K562 (cell line): ENCODE data around the gene PPP2R1A. TPM values are rescaled to one million over a fixed set of nuclear protein-coding genes. Genes with fewer than 3 reads are reported as not detected.
A peak's percentile ranks its signal among the peaks of the same experiment; 100 is the strongest.

ENCODE experiments used
- ATAC-seq: fragments of 200-7000 bp; cut with Tn5 transposase; 3 replicates; pipeline ENCODE4 v1.9.1; 2020; ENCODE audit warnings: moderate library complexity
- BruUV-seq: library from RNA; stranded (reverse); fragments of 400-500 nt; replicated peaks from 2 replicates; lab custom pipeline; 2021; lab: Mats Ljungman, UMichigan
- CTCF ChIA-PET: fragments of 300-600 bp; formaldehyde crosslinking; extraction: SDS; loops from one replicate; lab custom pipeline; 2021; ENCODE audit warnings: low intra/inter-chr PET ratio; lab: Yijun Ruan, JAX
- POLR2A ChIA-PET: fragments of 300-600, 350-650 bp; sonication (Branson Sonifier 250); formaldehyde crosslinking; extraction: SDS; loops from one replicate; lab custom pipeline; 2021; ENCODE audit warnings: antibody characterized with exemption, inconsistent platforms; lab: Yijun Ruan, JAX
- DNase-seq, 4 experiments: peaks; one replicate each; pipeline versions ENCODE4 v3.0.0 to v3.0.0-alpha.2; 2011 to 2018; ENCODE audit warnings: low spot score in 3 of 4, mixed read lengths in 3 of 4; ENCODE audit errors: extremely low read depth in 1 of 4
- FAIRE-seq: peaks from 2 replicates; lab custom pipeline; 2011; peaks lifted over from hg19 to GRCh38; lab: Jason Lieb, UNC
- H2AFZ ChIP-seq: 2 replicates; pipeline ENCODE4 v1.6.0; 2011; ENCODE audit warnings: low read depth, low read length, control low read depth, inconsistent platforms
- H3K27ac ChIP-seq: fragments of 200-600 bp; 3 replicates; pipeline ENCODE4 v1.8.0; 2011; ENCODE audit warnings: low read depth, mild to moderate bottlenecking, control low read depth, inconsistent platforms, low read length, moderate library complexity, mixed read lengths; ENCODE audit errors: extremely low read depth
- H3K27me3 ChIP-seq, 2 experiments: fragments of 300-600 bp in 1 of 2; 2 replicates in 1 of 2; 3 replicates in 1 of 2; pipeline versions ENCODE4 v1.6.0 to v1.8.0; 2011; ENCODE audit warnings: inconsistent platforms in 2 of 2, low read length in 2 of 2, mild to moderate bottlenecking in 1 of 2, mixed read lengths in 1 of 2, moderate library complexity in 1 of 2; ENCODE audit not compliant: control insufficient read depth in 2 of 2, insufficient read depth in 2 of 2
- H3K36me3 ChIP-seq: fragments of 300-600 bp; 3 replicates; pipeline ENCODE4 v1.8.0; 2011; ENCODE audit warnings: mild to moderate bottlenecking, low read length, inconsistent platforms; ENCODE audit not compliant: control insufficient read depth, insufficient read depth
- H3K4me1 ChIP-seq, 2 experiments: fragments of 200-600 bp in 1 of 2; replicated peaks in 1 of 2; 2 replicates in 1 of 2; 3 replicates in 1 of 2; pipeline versions ENCODE4 v1.5.1 to v1.8.0; 2011; ENCODE audit warnings: inconsistent platforms in 2 of 2, low read length in 2 of 2, mild to moderate bottlenecking in 1 of 2, mixed read lengths in 1 of 2, moderate library complexity in 1 of 2; ENCODE audit not compliant: control insufficient read depth in 2 of 2, insufficient read depth in 2 of 2
- H3K4me2 ChIP-seq: 2 replicates; pipeline ENCODE4 v1.6.1; 2011; ENCODE audit warnings: low read length, control low read depth, inconsistent platforms, mixed read lengths; ENCODE audit not compliant: insufficient read depth
- H3K4me3 ChIP-seq: fragments of 200-600 bp; sonication (generic), shearing (Covaris generic); 2 replicates; pipeline ENCODE4 v1.5.1; 2016; ENCODE audit warnings: control low read depth, inconsistent platforms
- H3K79me2 ChIP-seq: fragments of 200-600 bp; 3 replicates; pipeline ENCODE4 v1.8.0; 2011; ENCODE audit warnings: low read length, inconsistent platforms; ENCODE audit not compliant: control insufficient read depth, insufficient read depth
- H3K9ac ChIP-seq, 2 experiments: 2 replicates each; pipeline versions ENCODE4 v1.6.0 to v1.6.1; 2011; ENCODE audit warnings: low read depth in 2 of 2, low read length in 2 of 2, control low read depth in 1 of 2, inconsistent platforms in 1 of 2, mild to moderate bottlenecking in 1 of 2, mixed read lengths in 1 of 2; ENCODE audit not compliant: insufficient read depth in 1 of 2
- H3K9me1 ChIP-seq: one replicate; pipeline ENCODE4 v1.6.0; 2011; ENCODE audit warnings: inconsistent platforms, mild to moderate bottlenecking, low read length, moderate library complexity; ENCODE audit not compliant: control insufficient read depth, insufficient read depth
- H3K9me3 ChIP-seq: replicated peaks from 2 replicates; pipeline ENCODE4 v1.5.1; 2011; ENCODE audit warnings: low read depth, low read length, inconsistent platforms; ENCODE audit not compliant: control insufficient read depth, insufficient read depth
- H4K20me1 ChIP-seq: replicated peaks from 2 replicates; pipeline ENCODE4 v1.6.1; 2011; ENCODE audit warnings: low read length, inconsistent platforms, mixed read lengths; ENCODE audit not compliant: control insufficient read depth, insufficient read depth
- C11orf30 ChIP-seq: fragments of 450-650 bp; IDR thresholded peaks from 2 replicates; pipeline ENCODE4 v1.6.1; 2016; ENCODE audit warnings: low read depth, mild to moderate bottlenecking
- CBX3 ChIP-seq, 2 experiments: IDR thresholded peaks; 1 replicate in 1 of 2; 2 replicates in 1 of 2; pipeline ENCODE4 v1.6.1; 2012; ENCODE audit warnings: inconsistent platforms in 2 of 2, low read length in 2 of 2, borderline replicate concordance in 1 of 2, control low read depth in 1 of 2
- CCAR2 ChIP-seq: fragments of 200-400 bp; formaldehyde crosslinking; IDR thresholded peaks from 2 replicates; pipeline ENCODE4 v1.6.1; 2017; ENCODE audit warnings: mild to moderate bottlenecking, low read depth, low read length
- DACH1 ChIP-seq: fragments of 450-650 bp; IDR thresholded peaks from 2 replicates; pipeline ENCODE4 v1.6.1; 2018; ENCODE audit not compliant: partially characterized antibody
- HOXB6 ChIP-seq: fragments of 250-450 bp; sonication (Bioruptor Pico); IDR thresholded peaks from 2 replicates; pipeline ENCODE4 v1.5.1; 2022; ENCODE audit warnings: mild to moderate bottlenecking, borderline replicate concordance
- PKNOX1 ChIP-seq: fragments of 450-650 bp; IDR thresholded peaks from 2 replicates; pipeline ENCODE4 v1.6.1; 2016
- SMARCA5 ChIP-seq: fragments of 450-650 bp; IDR thresholded peaks from 2 replicates; pipeline ENCODE4 v1.6.1; 2016
- TAF9B ChIP-seq: fragments of 450-650 bp; IDR thresholded peaks from 2 replicates; pipeline ENCODE4 v1.6.1; 2018; ENCODE audit warnings: mild to moderate bottlenecking; ENCODE audit not compliant: partially characterized antibody
- YY1 ChIP-seq, 3 experiments: IDR thresholded peaks; 2 replicates each; pipeline ENCODE4 v1.6.1; 2011; ENCODE audit warnings: low read length in 2 of 3, mild to moderate bottlenecking in 2 of 3, moderate library complexity in 2 of 3, borderline replicate concordance in 1 of 3, control low read depth in 1 of 3, low read depth in 1 of 3; ENCODE audit not compliant: insufficient read depth in 3 of 3, insufficient replicate concordance in 2 of 3, control insufficient read depth in 1 of 3, insufficient read length in 1 of 3; ENCODE audit errors: extremely low read depth in 1 of 3
- ZC3H8 ChIP-seq: fragments of 450-650 bp; IDR thresholded peaks from 2 replicates; pipeline ENCODE4 v1.6.1; 2017
- ZNF174 ChIP-seq: fragments of 250-450 bp; sonication (Bioruptor Pico); IDR thresholded peaks from 2 replicates; pipeline ENCODE4 v1.4.0; 2020; ENCODE audit warnings: mild to moderate bottlenecking
- ZNF224 ChIP-seq: sonication (generic); formaldehyde crosslinking; IDR thresholded peaks from 2 replicates; pipeline ENCODE4 v1.8.0; 2022; ENCODE audit warnings: mild to moderate bottlenecking, missing genetic modification reagents
- ZNF239 ChIP-seq: fragments of 250-450 bp; sonication (Bioruptor Pico); IDR thresholded peaks from 2 replicates; pipeline ENCODE4 v1.4.0; 2020; ENCODE audit warnings: mild to moderate bottlenecking
- WGBS: fragments of 100-300 bp; shearing (Covaris generic); methylation state at CpG from one replicate; pipeline ENCODE4 v1.1.6; 2016; ENCODE audit warnings: low coverage, mixed read lengths; ENCODE audit not compliant: insufficient coverage; ENCODE audit errors: missing lambda C conversion rate; 5-methylcytosine and 5-hydroxymethylcytosine counted together
- in situ Hi-C: fragments of 300-500 bp; cut with MboI; formaldehyde crosslinking; loops from 4 replicates; pipeline ENCODE4 v1.15.0; 2018; ENCODE audit warnings: inconsistent platforms, mixed read lengths
- intact Hi-C: fragments of 100-400 bp; cut with micrococcal nuclease; formaldehyde crosslinking; loops from 2 replicates; pipeline ENCODE4 v1.14.2; 2022
- polyA plus RNA-seq, 8 experiments: library from polyadenylated mRNA; depleted of rRNA in 4 of 8; stranded (reverse) in 5 of 8; unstranded in 3 of 8; fragments of >200 nt; fragmentation: Nextera tagmentation in 2 of 8; fragmentation: Illumina TruSeq in 1 of 8; extraction: Ambion mirVana in 2 of 8; extraction: Trizol in 1 of 8; gene quantifications; 2 replicates each; pipeline versions ENCODE4 v1.2.1 to v1.2.3, GENCODE V29; 2011 to 2014; ENCODE audit warnings: inconsistent platforms in 1 of 8, missing spikeins in 1 of 8
- total RNA-seq, 7 experiments: library from RNA; depleted of rRNA in 6 of 7; stranded (reverse); fragments of >200 nt in 6 of 7; fragmentation: Illumina TruSeq in 2 of 7; extraction: Trizol in 2 of 7; gene quantifications; 2 replicates each; pipeline versions ENCODE4 v1.2.1 to v1.2.3, GENCODE V29; 2011 to 2021; ENCODE audit warnings: low replicate concordance in 1 of 7

The PPP2R1A gene
- total and polyA plus RNA-seq, 9 of the 15 experiments (the other 6 are each of a cell fraction or from before 2014, with no cell fraction given): 10.1 to 211 (median 70.1) TPM

- BruUV-seq: no TSS peak
- Histone ChIP-seq H3K79me2 (peaks cover 69% of the 10 kb centered on the region), H3K4me1 (peaks cover 7 to 14% of the 10 kb centered on the region in 2 experiments; a peak in 3 of 5 replicates), H3K9ac (peak overlapping the region; percentile 95; a peak in 3 of 4 replicates), H4K20me1 (no peaks in the 10 kb centered on the region; the same call in 1 of the 2 replicates), H3K9me1 (no peaks in the 10 kb centered on the region), H3K27ac (peak overlapping the region; percentile 99)
- no peak for FAIRE-seq
- DNase-seq: no peak
- intact Hi-C loops: no loop called here
- CTCF ChIA-PET: no interaction called here
- TF ChIP-seq PKNOX1 (peak; percentile 25; the same call in 1 of the 2 replicates), ZC3H8 (no peak)
- TF ChIP-seq, all 486 proteins: peak for 1
- H3K4me2 ChIP-seq: peak overlapping the region; percentile 84
- in situ Hi-C loops: no loop called here
- ATAC-seq: no peak
- peaks cover 53% of the 10 kb centered on the region for H3K36me3 ChIP-seq
- no peak overlapping the region for H2AFZ ChIP-seq
- H3K9me3 ChIP-seq: no peaks in the 10 kb centered on the region
- no peaks in the 10 kb centered on the region for H3K27me3 ChIP-seq
- POLR2A ChIA-PET: interaction anchor here (5.3 kb wide), 1 partner anchor 13 kb away, joined by 29 read pairs; no protein-coding TSS in a partner anchor
- 36% methylated on average over 5 of the region's 5 CpGs for WGBS
- H3K4me3 ChIP-seq: peak overlapping the region; percentile 82
These were observed 1.5 kb downstream of the PPP2R1A start for GRCh38 chr19:52191389-52191788.

- no peaks in the 10 kb centered on the region; the same call in 1 of the 2 replicates for H4K20me1 ChIP-seq
- no peak overlapping the region for H3K27ac ChIP-seq
- BruUV-seq: no TSS peak
- ChIA-PET POLR2A (interaction anchor here (5.3 kb wide), 1 partner anchor 12 kb away, joined by 29 read pairs; no protein-coding TSS in a partner anchor), CTCF (no interaction called here)
- ATAC-seq (no peak), DNase-seq (peak in 1 of 4 experiments; percentile 37), FAIRE-seq (no peak)
- H3K27me3 ChIP-seq: no peaks in the 10 kb centered on the region
- peak overlapping the region; percentile 82; the same call in 1 of the 2 replicates for H3K4me3 ChIP-seq
- in situ Hi-C loops: no loop called here
- intact Hi-C loops: no loop called here
- H3K9me1 ChIP-seq: no peaks in the 10 kb centered on the region
- WGBS: 46% methylated on average over 1 of the region's 2 CpGs
- H3K9me3 ChIP-seq: no peaks in the 10 kb centered on the region
- peaks cover 59% of the 10 kb centered on the region for H3K36me3 ChIP-seq
- peak overlapping the region in 1 of 2 experiments; percentile 95; a peak in 2 of 4 replicates for H3K9ac ChIP-seq
- H2AFZ ChIP-seq: no peak overlapping the region
- H3K4me2 ChIP-seq: peak overlapping the region; percentile 84
- peaks cover 7 to 14% of the 10 kb centered on the region in 2 experiments; a peak in 3 of 5 replicates for H3K4me1 ChIP-seq
- peaks cover 74% of the 10 kb centered on the region for H3K79me2 ChIP-seq
- no peak for TF ChIP-seq DACH1
- TF ChIP-seq ZNF224 (CRISPR knock-in tag): no peak
- TF ChIP-seq SMARCA5: no peak
- TF ChIP-seq C11orf30: no peak
- TF ChIP-seq ZNF239 (CRISPR knock-in tag): no peak
- no peak for TF ChIP-seq CBX3 (IDR thresholded peaks at IDR 0.05; ENCODE audit: borderline replicate concordance in 1 of 2, low read length in 2 of 2)
- no peak for TF ChIP-seq HOXB6
- no peak for TF ChIP-seq YY1 (IDR thresholded peaks at IDR 0.05; ENCODE audit: borderline replicate concordance in 1 of 3, control insufficient read depth in 1 of 3, extremely low read depth in 1 of 3, insufficient read depth in 3 of 3, insufficient read length in 1 of 3, insufficient replicate concordance in 2 of 3, low read depth in 1 of 3, low read length in 2 of 3)
- TF ChIP-seq ZNF174: no peak
- TF ChIP-seq CCAR2: no peak
- no peak for TF ChIP-seq TAF9B
These were observed 2.1 kb downstream of the PPP2R1A start for GRCh38 chr19:52191951-52192350.
